Suprapubic skin (tissue), 3 donors: ENCODE data around the gene VSIG1.

Source experiments
- CTCF ChIP-seq, 2 donors: fragments of 200-600 bp in 1 of 2; fragments of 450-650 bp in 1 of 2; sonication (generic) in 1 of 2; IDR thresholded peaks; one replicate each; pipeline ENCODE4 v1.5.1; 2016 to 2019; ENCODE audit warnings: antibody characterized with exemption in 2 of 2, mild to moderate bottlenecking in 1 of 2, moderate library complexity in 1 of 2
- POLR2A ChIP-seq, 2 donors: fragments of 450-650 bp; IDR thresholded peaks; one replicate each; pipeline ENCODE4 v1.6.1; 2017; ENCODE audit warnings: antibody characterized with exemption in 2 of 2, mild to moderate bottlenecking in 2 of 2, moderate library complexity in 2 of 2

DNA sequence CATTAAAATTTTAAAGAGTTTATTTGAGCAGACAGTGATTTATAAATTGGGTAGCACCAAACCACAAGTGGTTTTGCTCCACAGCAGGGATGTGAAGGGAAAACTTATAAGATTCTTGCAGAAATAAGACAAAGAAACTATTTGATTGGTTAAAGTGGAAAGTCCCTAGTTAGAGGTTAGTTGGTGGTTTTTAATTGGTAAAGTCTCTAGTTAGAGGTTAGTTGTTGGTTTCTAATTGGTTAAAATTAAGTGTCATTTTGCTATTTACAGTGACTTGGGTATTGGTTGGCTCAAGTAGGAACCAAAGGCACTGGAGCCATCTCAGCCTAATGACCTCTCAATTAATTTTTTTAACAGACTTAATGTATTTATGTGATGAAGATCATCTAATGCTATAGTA is 69.7 kb downstream of the VSIG1 start:
- TF ChIP-seq CTCF (IDR thresholded peaks at IDR 0.05) (no peak), POLR2A (IDR thresholded peaks at IDR 0.05) (no peak)
